Stimulated activated CD4-positive, alpha-beta T cell treated with anti-CD3 and anti-CD28 coated beads, Interleukin-15, amount 100 ng/mL, for 1 hour (primary cell): ENCODE measurements around the gene MRTFB.
"Not testable (repeated sequence)": the region's sequence is repeated elsewhere in the genome, so short reads cannot be mapped to it uniquely, and the experiment has no call there.

ENCODE experiments used
- DNase-seq, 2 donors: peaks; one replicate each; pipeline ENCODE4 v3.0.0-alpha.2; 2020; ENCODE audit warnings: low read depth in 1 of 2, low spot score in 1 of 2

Gene MRTFB

DNA sequence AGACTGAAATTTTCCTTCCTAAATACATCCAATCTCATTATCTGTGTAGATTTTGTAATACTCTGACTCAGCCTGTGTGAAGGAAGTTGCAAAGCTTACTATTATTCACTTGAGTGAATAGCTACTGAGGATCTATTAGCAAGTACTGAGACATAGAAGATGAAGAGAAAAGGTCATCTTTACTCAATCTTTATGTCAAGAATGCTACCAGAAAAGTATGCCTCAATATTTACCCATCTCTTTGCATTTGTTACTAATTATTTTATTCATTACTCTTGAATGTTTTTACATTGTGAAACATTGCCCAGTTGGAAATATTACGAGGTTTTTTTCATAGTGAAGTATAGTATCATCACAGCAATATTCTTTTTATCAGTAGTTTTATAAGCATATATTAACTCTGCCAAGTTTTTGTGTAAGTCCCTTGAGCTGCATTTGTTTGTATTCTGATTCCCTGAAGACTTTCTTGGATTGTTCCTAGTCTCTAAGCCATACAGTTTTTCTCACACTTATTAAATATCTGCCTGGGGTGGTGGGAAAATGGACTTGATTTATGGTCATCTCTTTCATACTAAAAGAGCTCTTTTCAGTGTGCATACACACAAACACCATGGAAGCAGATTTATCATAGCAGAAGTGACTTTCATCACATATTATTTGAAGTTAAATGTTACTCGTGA lies 110.4 kb downstream of the MRTFB start:
- no peak for DNase-seq

DNA sequence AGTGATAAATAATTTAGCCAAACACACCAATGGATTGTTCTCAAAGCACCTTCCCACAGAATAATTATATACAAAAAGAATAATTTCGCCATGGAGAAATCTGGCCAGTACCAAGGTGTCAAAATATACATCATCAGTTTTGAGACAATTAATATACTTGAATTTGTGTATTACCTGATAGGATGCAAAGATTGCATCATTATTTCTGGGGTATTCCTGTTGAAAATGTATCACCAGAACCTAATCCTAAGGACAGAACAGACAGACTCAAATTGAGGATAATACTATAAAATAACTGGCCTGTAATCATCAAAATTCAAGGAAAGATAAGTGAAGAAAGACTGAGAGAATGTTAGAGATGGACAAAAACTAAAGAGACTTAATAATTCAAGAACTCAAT lies 111.9 kb downstream of the MRTFB start:
- DNase-seq = no peak

DNA sequence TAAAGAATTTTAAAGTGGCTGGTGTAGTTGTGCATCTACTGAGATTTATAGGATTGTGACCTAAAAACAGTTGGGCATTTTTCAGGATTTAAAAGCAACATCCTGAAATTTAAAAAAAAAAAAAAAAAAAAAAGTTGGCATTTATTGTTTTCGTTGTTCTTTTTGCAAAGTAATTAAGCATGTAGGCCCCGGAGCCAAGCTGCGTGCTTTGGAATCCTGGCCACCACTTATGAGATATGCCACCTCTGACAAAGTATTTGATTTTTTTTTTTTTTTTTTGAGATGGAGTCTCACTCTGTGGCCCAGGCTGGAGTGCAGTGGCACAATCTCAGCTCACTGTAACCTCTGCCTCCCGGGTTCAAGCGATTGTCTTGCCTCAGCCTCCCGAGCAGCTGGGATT lies 112.8 kb downstream of the MRTFB start:
- DNase-seq = not testable (repeated sequence)

DNA sequence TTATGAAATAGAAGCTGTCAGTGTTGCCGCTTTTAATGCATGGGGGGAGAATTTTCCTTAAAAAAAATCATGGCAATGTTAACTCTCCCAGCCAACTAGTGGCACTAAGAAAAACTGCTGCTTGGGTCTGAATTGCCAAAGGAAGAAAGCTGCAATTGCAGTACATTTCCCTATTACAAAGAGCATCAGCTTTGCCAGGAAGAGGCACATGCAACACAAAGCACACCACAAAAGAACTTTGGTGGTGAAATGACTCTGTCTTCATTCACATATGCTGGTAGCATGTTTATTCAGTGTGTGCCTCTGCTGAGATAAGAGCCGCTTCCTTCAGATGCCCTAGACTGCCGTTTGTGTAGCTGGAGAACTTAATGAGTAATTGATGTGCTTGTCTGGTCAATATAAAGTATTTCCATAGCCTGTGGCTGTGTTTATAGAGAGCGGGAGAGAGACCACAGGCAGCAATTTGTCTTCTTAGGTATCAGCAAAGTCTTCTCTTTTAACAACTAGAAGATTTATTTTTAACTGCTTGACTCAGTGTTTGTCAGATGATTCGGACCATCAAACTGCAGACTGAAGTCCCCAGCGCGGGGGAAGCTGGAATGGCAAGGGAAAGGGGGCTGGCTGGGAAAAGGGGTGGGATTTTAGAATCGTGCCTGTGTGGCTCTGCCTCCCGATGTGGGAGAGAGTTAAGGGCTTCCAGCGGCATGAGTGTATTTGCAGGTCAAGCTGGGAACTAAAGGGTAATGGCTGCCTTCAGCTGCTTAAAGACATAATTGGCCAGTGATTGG lies 115.1 kb downstream of the MRTFB start:
- no peak for DNase-seq

DNA sequence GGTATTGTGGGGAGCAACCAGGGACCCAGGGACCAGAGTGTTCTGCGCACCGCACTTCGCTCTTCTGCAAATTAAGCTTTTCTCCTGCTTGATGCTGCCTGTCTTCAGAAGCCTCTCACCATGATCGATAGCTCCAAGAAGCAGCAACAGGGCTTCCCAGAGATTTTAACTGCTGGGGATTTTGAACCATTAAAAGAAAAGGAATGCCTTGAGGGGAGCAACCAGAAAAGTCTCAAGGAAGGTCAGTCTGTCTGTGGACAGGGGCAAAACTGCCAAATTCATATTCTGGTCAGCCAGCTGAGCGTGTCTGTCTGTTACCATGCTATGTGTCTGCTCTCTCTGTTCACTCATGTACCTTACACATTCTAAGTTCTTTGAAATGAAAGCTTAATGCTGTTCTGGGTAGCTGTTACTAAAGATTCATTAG lies 115.7 kb downstream of the MRTFB start:
- DNase-seq = no peak

DNA sequence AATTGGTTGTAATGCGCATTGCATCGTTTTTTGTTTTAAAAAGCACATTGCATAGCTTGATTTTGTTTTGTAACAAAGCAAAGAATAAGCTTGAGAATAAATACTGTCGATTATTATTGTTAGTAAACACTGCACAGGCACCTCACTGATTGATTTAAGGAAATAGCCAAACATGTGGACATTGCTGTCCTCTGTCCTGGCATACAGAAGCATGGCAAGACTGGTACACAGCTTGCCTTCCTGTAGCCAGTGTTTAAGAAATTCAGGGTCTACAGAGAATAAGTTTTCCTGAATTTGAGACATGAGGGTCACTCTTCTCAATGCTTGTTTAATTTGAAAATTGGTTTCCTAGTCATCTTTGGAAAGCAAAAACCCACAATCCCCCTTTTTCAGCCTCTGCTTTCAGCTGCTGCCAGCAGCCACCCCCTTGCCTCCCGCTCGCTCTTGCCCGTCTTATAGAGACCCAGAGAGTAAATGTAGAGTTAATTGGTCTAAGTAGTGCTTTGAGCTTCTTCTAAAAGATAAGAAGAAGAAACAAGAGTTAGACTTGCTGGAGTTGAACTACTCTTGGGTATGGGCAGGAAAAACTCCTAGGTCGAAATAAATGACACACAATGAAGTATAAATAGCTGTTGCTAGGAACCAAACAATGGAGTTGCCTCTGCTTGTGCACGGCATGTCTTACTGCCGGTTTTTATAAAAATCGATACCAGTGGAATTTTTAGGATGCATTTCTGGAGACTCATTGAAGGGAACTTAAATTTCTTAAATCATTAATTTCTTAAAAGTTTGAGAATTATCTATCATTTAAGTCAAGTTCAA lies 116.6 kb downstream of the MRTFB start:
- no peak for DNase-seq

DNA sequence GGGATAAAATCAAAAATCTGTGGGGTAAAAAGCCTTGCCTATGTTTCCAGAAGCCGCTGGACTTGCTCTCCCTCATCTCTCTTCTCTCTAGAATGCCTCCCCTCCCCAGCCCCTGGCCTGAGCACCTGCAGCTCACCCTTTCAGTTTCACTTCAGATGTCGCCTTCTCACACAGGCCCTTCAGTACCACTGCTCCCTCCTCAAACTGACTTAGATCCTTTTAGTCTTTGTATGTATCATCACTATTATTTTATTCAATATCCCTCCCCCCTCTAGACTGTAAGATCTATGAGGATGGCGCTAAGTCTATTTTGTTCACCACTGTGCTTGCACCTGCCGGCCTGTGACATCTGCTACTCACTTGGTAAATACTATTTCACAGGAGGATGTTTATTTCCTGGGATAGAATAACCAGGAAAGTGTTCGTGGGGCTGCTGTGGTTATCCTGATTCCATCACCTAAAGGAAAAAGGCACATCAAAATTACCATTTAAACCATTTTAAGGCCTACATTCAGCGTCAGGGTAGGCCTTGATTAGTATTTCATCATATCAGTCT lies 122.3 kb downstream of the MRTFB start:
- no peak for DNase-seq

DNA sequence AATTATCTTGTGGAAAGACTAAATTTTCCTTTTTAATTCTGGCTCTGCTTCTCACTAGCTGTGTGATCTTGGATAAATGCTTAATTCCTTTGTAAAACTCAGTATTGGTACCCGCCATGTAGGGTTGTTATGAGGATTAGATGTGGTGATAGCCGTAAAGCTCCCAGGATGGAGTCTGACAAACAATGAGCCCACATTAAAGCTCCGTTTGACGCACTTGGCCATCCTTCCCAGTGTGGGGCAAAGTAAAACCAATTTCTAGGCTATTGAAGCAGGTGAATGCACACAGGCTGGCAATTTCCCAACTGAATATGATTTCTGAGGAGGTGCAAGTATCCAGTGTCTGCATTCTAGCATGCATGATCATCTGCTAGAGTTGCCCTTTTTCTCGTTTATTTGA lies 123.6 kb downstream of the MRTFB start:
- DNase-seq = no peak

DNA sequence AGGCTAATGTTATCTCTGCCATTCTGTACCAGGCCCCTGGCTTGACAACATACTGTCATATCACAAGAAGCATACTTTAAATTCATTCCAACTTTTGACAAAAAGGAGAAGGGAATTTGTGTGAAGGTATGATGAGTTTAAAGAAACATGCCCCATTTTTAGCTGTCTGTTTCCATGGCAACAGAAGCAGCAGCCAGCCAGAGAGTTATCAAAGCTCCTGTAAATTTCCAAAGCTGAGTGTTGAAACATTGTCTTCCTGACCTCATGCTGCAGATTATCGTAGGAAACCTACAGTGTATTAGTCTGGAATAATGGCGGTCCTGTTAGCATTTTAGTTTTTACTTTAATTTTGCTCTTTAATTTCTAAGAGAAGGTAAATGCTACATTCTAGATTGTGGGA lies 124.9 kb downstream of the MRTFB start:
- no peak for DNase-seq

DNA sequence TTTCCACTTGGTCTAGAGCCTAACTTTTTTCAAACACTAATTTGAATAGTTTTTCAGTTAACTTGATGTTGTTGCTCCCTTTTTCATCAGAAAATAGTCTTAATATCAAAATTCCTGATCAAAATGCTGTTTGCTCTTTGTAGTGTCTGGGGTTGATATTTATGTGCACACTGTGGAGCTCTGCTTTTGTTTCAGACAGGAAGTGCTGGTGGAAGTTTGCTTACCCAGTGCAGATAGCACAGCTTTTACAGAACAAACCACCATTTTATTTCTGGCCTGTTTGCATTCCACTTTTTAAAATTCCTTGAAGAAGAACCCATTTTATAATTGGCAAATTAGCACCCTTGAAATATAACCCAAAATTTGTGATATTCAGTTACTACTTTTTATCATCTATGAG lies 125.4 kb downstream of the MRTFB start:
- DNase-seq = no peak

DNA sequence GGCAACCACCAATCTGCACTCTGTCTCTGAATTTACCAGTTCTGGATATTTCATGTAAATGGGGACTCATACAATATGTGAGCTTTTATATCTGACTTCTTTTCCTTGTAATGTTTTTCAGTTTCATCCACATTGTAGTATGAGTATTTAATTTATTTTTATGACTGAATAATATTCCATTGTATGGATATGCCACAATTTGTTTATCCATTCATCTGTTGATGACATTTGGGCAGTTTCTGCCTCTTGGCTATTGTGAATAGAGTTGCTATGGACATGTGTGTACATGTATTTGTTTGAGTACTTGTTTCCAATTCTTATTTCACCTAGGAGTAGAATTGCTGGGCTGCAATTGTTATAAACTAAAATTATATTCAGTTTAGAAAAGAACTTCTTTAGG lies 126.9 kb downstream of the MRTFB start:
- DNase-seq = no peak

DNA sequence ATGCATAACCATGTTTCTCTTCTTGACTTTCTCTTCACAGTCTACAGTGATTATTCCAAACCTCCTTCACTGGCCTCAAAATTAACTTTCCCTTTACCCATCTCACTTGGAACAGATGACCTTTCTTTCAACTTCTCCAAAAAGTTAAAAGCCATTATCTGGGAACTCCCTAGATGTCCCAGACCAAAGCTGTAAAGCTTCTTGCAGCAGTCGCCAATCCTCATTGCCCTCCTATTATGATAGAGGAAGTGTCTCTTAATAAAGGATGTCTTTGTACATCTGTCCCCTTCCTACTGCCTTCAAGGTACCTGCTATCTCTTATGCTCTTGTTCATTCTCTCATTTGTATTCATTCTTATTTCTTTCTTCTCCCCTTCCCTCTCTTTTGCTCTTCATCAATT lies 127.5 kb downstream of the MRTFB start:
- no peak for DNase-seq

DNA sequence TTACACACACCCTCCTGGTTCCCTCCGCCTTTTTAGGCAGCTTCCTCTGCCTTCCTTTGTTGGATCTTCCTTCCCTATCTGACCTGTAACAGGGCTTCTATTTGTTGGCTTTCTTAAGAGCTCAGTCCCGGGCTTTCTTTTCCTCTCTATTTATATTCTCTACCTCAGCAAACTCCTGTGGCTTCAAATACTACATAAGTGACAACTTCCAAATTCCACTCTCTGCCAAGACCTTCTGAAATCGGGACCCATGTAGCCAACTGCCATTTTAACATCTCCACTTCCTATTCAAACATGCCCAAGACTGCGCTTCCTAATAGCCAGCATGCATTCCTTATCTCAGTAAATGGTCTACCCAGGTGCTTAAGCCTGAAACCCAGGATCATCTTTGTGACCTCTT lies 128.1 kb downstream of the MRTFB start:
- no peak for DNase-seq

DNA sequence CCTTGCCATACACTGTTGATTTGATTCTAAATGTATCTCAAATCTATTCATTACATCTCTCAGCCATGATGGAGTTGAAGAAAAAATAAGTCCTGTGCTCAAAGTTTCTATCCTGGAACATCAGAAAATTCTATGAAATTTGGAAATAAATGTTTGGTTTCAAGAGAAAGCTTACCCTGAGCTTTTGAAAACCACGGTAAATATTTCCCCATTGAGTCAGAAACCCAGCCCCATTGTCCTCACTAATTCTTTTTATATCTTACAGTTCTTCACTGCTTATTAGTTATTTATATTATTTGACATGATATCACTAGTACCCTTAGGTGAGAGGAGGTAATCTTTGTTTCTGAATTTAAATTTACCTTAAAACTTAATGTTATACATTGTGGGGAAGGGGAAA lies 128.5 kb downstream of the MRTFB start:
- DNase-seq = no peak

DNA sequence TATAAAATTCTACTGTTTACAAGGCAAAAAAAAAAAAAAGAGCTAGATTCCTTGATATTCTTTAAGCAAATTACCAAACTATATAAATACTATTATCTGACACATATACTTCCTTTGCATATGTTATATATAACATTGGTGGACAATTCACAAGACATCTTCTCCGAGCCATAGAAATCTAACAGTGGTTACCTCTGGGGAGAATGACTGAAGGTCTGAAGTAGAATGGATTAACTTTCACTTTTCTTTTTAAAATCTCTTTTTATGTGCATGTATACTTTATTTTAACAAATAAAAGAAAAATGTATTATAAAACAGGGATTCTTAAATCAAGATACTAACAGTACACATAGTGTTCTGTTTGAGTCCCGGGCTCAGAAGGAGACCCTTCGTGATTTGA lies 131.0 kb downstream of the MRTFB start:
- no peak for DNase-seq

DNA sequence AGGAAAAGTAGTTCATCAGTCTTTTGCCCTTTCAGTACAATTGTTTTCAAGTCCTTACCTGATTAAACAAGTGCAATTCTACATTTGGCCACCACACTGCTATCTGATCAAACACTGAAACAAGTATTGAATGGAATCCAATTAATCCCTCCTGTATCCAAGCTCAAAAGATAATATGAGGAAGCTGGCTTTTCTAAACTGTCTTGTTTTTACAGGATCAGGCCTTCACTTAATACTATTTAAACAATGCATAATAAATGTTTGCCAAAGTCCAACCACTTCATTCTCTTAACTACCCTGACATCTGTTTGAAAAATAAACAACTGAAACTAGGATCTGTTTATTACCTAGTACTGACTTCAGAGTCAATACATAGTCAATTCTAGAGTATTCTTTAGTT lies 131.6 kb downstream of the MRTFB start:
- DNase-seq = no peak

DNA sequence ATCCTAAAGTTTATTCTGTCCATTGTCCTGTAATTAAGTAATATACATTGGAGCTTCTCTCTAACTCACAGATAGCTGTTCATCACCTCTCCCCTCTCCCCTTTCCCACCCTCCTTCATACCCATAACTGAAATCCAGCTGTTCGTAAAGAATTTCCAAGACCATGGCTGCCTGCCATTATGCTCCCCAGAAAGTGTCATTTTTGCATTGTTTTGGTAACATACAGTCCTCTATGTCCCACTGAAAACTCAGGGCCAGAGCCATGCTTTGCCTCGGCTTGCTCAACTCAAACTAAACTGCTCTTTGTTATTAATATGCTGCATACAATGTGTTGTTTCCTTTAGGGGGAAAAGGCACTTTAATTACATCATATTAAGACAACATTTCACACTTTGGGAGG lies 132.0 kb downstream of the MRTFB start:
- DNase-seq = no peak

DNA sequence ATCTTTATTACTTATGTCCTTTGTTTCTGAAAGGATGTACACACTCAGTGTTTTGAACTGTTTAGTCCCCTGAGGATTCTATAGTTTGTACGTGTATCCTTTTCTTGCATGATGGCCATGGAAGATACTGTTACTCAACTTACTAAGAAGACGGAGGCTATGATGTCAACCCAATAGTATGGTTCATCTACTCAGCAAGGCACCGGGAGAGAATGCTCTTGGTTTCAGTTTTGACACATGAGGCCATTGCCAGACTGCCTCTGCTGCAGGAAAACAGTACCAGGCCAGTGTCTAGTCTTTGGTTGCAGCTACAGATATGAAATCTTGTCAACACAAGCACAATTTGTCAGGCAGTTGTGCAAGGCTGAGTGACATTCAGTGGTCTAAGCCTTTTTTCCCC lies 134.5 kb downstream of the MRTFB start:
- no peak for DNase-seq

DNA sequence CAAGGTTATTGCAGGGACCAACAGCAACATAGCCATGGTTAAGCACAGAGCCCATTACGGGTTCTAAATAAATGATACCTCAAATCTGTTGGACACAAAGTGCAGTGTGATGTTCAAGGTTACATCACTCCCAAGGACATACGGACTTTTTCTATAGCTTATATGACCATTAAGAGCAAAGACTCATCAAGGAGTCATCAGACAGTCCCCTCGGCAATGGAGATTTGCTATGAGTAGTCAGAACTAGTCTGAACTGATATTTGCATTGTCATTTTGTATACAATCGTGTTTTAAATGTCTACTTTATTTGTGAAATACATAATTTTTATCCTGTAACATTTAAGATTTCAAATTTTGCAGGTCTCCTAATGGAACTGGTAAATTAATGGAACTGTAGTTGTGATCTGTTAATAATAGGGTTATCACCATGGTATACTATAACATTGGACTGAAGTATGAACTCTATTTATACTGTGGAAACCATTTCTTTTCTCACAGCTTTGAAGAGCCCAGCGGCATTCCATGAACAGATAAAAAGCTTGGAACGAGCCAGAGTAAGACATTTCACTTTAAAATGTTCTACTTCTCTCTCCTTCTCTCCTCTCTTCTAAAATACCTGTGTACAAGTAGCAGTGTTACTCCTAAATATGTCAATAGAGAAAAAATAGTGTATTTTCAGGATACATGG lies 140.9 kb downstream of the MRTFB start:
- DNase-seq = no peak

DNA sequence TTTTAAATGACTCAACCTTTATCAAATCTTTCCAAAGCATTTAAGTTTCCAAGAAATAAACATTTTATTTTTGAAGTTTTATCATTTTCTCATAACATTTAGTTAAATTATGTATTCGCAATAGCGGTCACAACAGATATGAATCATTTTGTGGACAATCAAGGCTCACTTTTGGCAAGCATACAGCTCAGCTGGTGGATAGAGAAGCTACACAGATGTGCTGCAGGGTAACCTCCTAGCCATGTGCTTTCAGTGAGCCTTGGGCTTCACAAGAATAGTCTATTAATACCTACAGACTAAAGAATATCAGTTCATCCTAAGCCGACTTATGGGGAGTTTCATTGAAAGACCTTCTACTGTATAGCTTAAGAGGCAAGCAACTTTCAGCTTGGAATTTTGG lies 144.8 kb downstream of the MRTFB start:
- no peak for DNase-seq

DNA sequence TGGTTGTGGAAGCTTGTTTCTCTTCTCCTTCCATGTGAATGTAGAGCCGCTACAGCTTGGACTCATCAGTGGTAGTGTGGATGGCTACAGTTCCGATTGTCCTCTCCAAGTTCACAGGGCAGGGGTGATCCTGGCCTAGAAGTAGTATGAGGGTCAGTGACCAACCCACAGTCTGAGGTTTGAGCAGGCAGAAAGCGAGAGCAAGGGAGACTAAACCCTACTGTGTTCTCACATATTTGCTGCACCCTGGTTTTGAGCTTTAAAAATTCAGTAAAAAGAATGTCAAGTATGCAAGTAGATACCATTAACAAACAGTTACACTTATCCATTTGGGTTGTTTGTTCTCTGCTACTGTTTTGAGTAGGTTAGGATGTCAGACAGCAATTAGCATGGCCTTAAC lies 148.9 kb downstream of the MRTFB start:
- no peak for DNase-seq
